B cell (primary cell): ENCODE measurements around the gene U2AF1.
"Not testable (repeated sequence)": the region's sequence is repeated elsewhere in the genome, so short reads cannot be mapped to it uniquely, and the experiment has no call there.

ENCODE experiments used
- EZH2 ChIP-seq: IDR thresholded peaks from 2 replicates; pipeline ENCODE4 v1.6.1; 2012; ENCODE audit warnings: borderline replicate concordance, low read depth, mild to moderate bottlenecking, moderate library complexity, low read length; ENCODE audit not compliant: insufficient read depth, poor library complexity, severe bottlenecking
- TF ChIP-seq, protein P1 (sequence below): fragments of 200-600 bp; IDR thresholded peaks from one replicate; pipeline ENCODE4 v1.8.0; 2022; ENCODE audit warnings: antibody characterized with exemption, mild to moderate bottlenecking

DNA sequence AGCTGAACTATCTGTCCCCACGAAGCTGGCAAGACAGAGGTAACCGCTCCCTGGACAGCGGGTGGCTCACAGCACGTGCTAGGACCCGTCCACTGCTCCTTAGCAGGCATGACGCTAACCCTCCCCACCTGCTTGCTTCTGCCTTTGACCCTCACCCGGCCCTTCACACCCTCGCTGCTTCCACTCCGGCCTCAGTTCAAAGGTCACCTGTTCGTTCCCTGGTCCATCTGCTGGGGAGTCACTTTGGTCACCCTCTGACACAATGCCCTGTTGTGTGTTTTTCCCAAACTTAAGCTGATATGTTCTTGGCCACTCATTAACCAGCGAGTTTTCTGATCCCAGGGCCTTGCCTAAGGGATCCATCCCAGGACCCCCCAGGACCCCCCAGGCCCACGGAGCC lies 39.3 kb downstream of the U2AF1 start:
- TF ChIP-seq EZH2 = not testable (repeated sequence)
- TF ChIP-seq, protein P1, sequence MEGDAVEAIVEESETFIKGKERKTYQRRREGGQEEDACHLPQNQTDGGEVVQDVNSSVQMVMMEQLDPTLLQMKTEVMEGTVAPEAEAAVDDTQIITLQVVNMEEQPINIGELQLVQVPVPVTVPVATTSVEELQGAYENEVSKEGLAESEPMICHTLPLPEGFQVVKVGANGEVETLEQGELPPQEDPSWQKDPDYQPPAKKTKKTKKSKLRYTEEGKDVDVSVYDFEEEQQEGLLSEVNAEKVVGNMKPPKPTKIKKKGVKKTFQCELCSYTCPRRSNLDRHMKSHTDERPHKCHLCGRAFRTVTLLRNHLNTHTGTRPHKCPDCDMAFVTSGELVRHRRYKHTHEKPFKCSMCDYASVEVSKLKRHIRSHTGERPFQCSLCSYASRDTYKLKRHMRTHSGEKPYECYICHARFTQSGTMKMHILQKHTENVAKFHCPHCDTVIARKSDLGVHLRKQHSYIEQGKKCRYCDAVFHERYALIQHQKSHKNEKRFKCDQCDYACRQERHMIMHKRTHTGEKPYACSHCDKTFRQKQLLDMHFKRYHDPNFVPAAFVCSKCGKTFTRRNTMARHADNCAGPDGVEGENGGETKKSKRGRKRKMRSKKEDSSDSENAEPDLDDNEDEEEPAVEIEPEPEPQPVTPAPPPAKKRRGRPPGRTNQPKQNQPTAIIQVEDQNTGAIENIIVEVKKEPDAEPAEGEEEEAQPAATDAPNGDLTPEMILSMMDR = not testable (repeated sequence)
